Ovary (tissue), 3 donors: ENCODE data around the gene GPR37.

Source experiments
- CTCF ChIP-seq, 3 donors: fragments of 450-650 bp in 2 of 3; fragments of 200-600 bp in 1 of 3; IDR thresholded peaks; one replicate each; pipeline versions ENCODE4 v1.5.1 to v1.8.0; 2016 to 2022; ENCODE audit warnings: antibody characterized with exemption in 3 of 3, mild to moderate bottlenecking in 1 of 3
- POLR2A ChIP-seq: fragments of 450-650 bp; IDR thresholded peaks from one replicate; pipeline ENCODE4 v1.6.1; 2017; ENCODE audit warnings: antibody characterized with exemption, mild to moderate bottlenecking, moderate library complexity
- donor health status: DM: no; HTN: no; CAD: no.

GRCh38 chr7:124720195-124720594 lies 45.4 kb downstream of the GPR37 start:
- TF ChIP-seq CTCF (IDR thresholded peaks at IDR 0.05): no peak
- no peak for TF ChIP-seq POLR2A
